IMR-90 (cell line): ENCODE measurements around the gene NOL9. TPM values are rescaled to one million over a fixed set of nuclear protein-coding genes. Genes with fewer than 3 reads are reported as not detected.

Experiments used
- ATAC-seq: fragments of 200-7000 bp; cut with Tn5 transposase; 2 replicates; pipeline ENCODE4 v1.9.1; 2020; ENCODE audit warnings: low read depth, mild to moderate bottlenecking, moderate library complexity
- BruUV-seq: library from RNA; stranded (reverse); fragments of 400-500 nt; replicated peaks from 2 replicates; lab custom pipeline; 2021; lab: Mats Ljungman, UMichigan
- CTCF ChIA-PET: fragments of 300-600 bp; formaldehyde crosslinking; extraction: SDS; loops from one replicate; lab custom pipeline; 2021; ENCODE audit warnings: antibody characterized with exemption; lab: Yijun Ruan, JAX
- POLR2A ChIA-PET: fragments of 300-600 bp; sonication (Branson Sonifier 250); formaldehyde crosslinking; loops from one replicate; lab custom pipeline; 2022; ENCODE audit warnings: antibody characterized with exemption; ENCODE audit not compliant: unreplicated experiment; lab: Charles Lee
- DNase-seq: peaks from one replicate; pipeline ENCODE4 v3.0.0; 2013
- H2AFZ ChIP-seq: replicated peaks from 2 replicates; pipeline ENCODE3; 2013; ENCODE audit warnings: low read length, mild to moderate bottlenecking; ENCODE audit not compliant: poor library complexity
- H2AK5ac ChIP-seq: 2 replicates; pipeline ENCODE4 v1.6.1; 2013; ENCODE audit warnings: low read depth, low read length, inconsistent platforms
- H2AK9ac ChIP-seq: replicated peaks from 2 replicates; pipeline ENCODE3; 2013; ENCODE audit warnings: mild to moderate bottlenecking, low read depth, low read length, moderate library complexity; ENCODE audit not compliant: poor library complexity
- H2BK120ac ChIP-seq: 2 replicates; pipeline ENCODE4 v1.6.1; 2013; ENCODE audit warnings: low read depth, low read length, inconsistent platforms
- H2BK15ac ChIP-seq: 3 replicates; pipeline ENCODE4 v1.6.1; 2013; ENCODE audit warnings: low read depth, low read length, inconsistent platforms
- H2BK20ac ChIP-seq: 2 replicates; pipeline ENCODE4 v1.6.1; 2013; ENCODE audit warnings: low read depth, mild to moderate bottlenecking, inconsistent platforms, low read length, moderate library complexity
- H2BK5ac ChIP-seq: 2 replicates; pipeline ENCODE4 v1.6.1; 2013; ENCODE audit warnings: mild to moderate bottlenecking, low read depth, low read length, inconsistent platforms; ENCODE audit not compliant: poor library complexity, severe bottlenecking
- H3K14ac ChIP-seq: replicated peaks from 2 replicates; pipeline ENCODE4 v1.6.1; 2013; ENCODE audit warnings: low read depth, low read length, inconsistent platforms
- H3K18ac ChIP-seq: 2 replicates; pipeline ENCODE4 v1.6.1; 2013; ENCODE audit warnings: low read depth, low read length, control low read depth
- H3K23ac ChIP-seq: 2 replicates; pipeline ENCODE4 v1.6.1; 2013; ENCODE audit warnings: low read depth, low read length, inconsistent platforms
- H3K27ac ChIP-seq: 2 replicates; pipeline ENCODE4 v1.5.1; 2013; ENCODE audit warnings: mild to moderate bottlenecking, control low read depth, low read length; ENCODE audit not compliant: insufficient read depth
- H3K27me3 ChIP-seq: 2 replicates; pipeline ENCODE4 v1.6.1; 2013; ENCODE audit warnings: low read length; ENCODE audit not compliant: control insufficient read depth, insufficient read depth
- H3K36me3 ChIP-seq: 2 replicates; pipeline ENCODE4 v1.6.1; 2013; ENCODE audit warnings: low read length, mixed read lengths; ENCODE audit not compliant: control insufficient read depth, insufficient read depth
- H3K4ac ChIP-seq: 2 replicates; pipeline ENCODE4 v1.6.1; 2013; ENCODE audit warnings: low read depth, low read length, inconsistent platforms
- H3K4me1 ChIP-seq: 2 replicates; pipeline ENCODE4 v1.6.1; 2013; ENCODE audit warnings: low read length, mixed read lengths; ENCODE audit not compliant: control insufficient read depth, insufficient read depth
- H3K4me2 ChIP-seq: 2 replicates; pipeline ENCODE4 v1.6.1; 2013; ENCODE audit warnings: low read depth, mild to moderate bottlenecking, control low read depth, low read length, moderate library complexity
- H3K4me3 ChIP-seq: 2 replicates; pipeline ENCODE4 v1.5.1; 2013; ENCODE audit warnings: low read depth, mild to moderate bottlenecking, control low read depth, low read length, moderate library complexity; ENCODE audit not compliant: insufficient read depth
- H3K56ac ChIP-seq: 2 replicates; pipeline ENCODE4 v1.6.1; 2013; ENCODE audit warnings: low read length, inconsistent platforms; ENCODE audit not compliant: insufficient read depth; ENCODE audit errors: extremely low read depth
- H3K79me1 ChIP-seq, 2 experiments: 2 replicates each; pipeline ENCODE4 v1.6.1; 2013; ENCODE audit warnings: low read length in 2 of 2, inconsistent platforms in 1 of 2, low read depth in 1 of 2
- H3K9ac ChIP-seq: 2 replicates; pipeline ENCODE4 v1.6.1; 2013; ENCODE audit warnings: low read depth, low read length, control low read depth
- H3K9me1 ChIP-seq: 2 replicates; pipeline ENCODE4 v1.6.1; 2013; ENCODE audit warnings: low read length, inconsistent platforms; ENCODE audit not compliant: insufficient read depth
- H3K9me3 ChIP-seq: 2 replicates; pipeline ENCODE4 v1.6.1; 2013; ENCODE audit warnings: low read length; ENCODE audit not compliant: control insufficient read depth, insufficient read depth
- H4K20me1 ChIP-seq: 2 replicates; pipeline ENCODE4 v1.6.1; 2013; ENCODE audit warnings: low read length, inconsistent platforms; ENCODE audit not compliant: insufficient read depth
- H4K5ac ChIP-seq: 2 replicates; pipeline ENCODE4 v1.6.1; 2013; ENCODE audit warnings: mild to moderate bottlenecking, low read depth, low read length, control low read depth
- H4K8ac ChIP-seq, 2 experiments: 2 replicates each; pipeline ENCODE4 v1.6.1; 2013; ENCODE audit warnings: low read depth in 2 of 2, low read length in 2 of 2, control low read depth in 1 of 2, inconsistent platforms in 1 of 2
- H4K91ac ChIP-seq: 2 replicates; pipeline ENCODE4 v1.6.1; 2013; ENCODE audit warnings: low read depth, low read length, inconsistent platforms; ENCODE audit not compliant: insufficient read depth
- BHLHE40 ChIP-seq: fragments of 150-350 bp; IDR thresholded peaks from 2 replicates; pipeline ENCODE4 v1.6.1; 2016; ENCODE audit warnings: mild to moderate bottlenecking, low read depth, low read length
- CEBPB ChIP-seq: IDR thresholded peaks from 2 replicates; pipeline ENCODE4 v1.6.1; 2012; ENCODE audit warnings: low read depth, low read length, improper control_type of control experiment
- MAFK ChIP-seq: IDR thresholded peaks from 2 replicates; pipeline ENCODE4 v1.6.1; 2012; ENCODE audit warnings: low read depth, low read length, improper control_type of control experiment
- MAZ ChIP-seq: IDR thresholded peaks from 2 replicates; pipeline ENCODE4 v1.6.1; 2012; ENCODE audit warnings: low read depth, mild to moderate bottlenecking, low read length, improper control_type of control experiment, moderate library complexity, borderline replicate concordance
- MXI1 ChIP-seq: IDR thresholded peaks from 2 replicates; pipeline ENCODE4 v1.6.1; 2012; ENCODE audit warnings: low read depth, mild to moderate bottlenecking, low read length, moderate library complexity, borderline replicate concordance
- NFE2L2 ChIP-seq: fragments of 150-350 bp; IDR thresholded peaks from 2 replicates; pipeline ENCODE4 v1.6.1; 2016; ENCODE audit warnings: low read depth, mild to moderate bottlenecking, low read length
- RFX5 ChIP-seq: IDR thresholded peaks from 2 replicates; pipeline ENCODE4 v1.8.0; 2012; ENCODE audit warnings: low read depth, mild to moderate bottlenecking, low read length, moderate library complexity
- WGBS, 2 experiments: methylation state at CpG; one replicate each; pipeline versions ENCODE4 v1.1.5 to v1.1.7; 2013; ENCODE audit warnings: missing lambda C conversion rate in 2 of 2; ENCODE audit not compliant: insufficient read length in 1 of 2; ENCODE audit errors: extremely low coverage in 2 of 2; 5-methylcytosine and 5-hydroxymethylcytosine counted together
- dilution Hi-C: fragments of 300-500 bp; cut with HindIII; formaldehyde crosslinking; loops from one replicate; pipeline ENCODE4 v1.14.3; 2018; ENCODE audit warnings: low sequenced_read_pairs; ENCODE audit not compliant: unreplicated experiment
- in situ Hi-C: fragments of 300-500 bp; cut with MboI; formaldehyde crosslinking; loops from 3 replicates; pipeline ENCODE4 v1.14.3; 2019; ENCODE audit warnings: low sequenced_read_pairs, inconsistent platforms, mixed read lengths
- intact Hi-C: fragments of 100-400 bp; cut with micrococcal nuclease; formaldehyde crosslinking; loops from 2 replicates; pipeline ENCODE4 v1.10.0; 2022
- polyA plus RNA-seq, 3 experiments: library from polyadenylated mRNA; depleted of rRNA; stranded (reverse); fragments of >200 nt; gene quantifications; 2 replicates each; pipeline ENCODE4 v1.2.3, GENCODE V29; 2012; ENCODE audit warnings: low replicate concordance in 1 of 3
- total RNA-seq: library from RNA; depleted of rRNA; stranded (reverse); fragments of >200 nt; gene quantifications from 2 replicates; pipeline ENCODE4 v1.2.3, GENCODE V29; 2012
- TF ChIP-seq, protein P1 (sequence below): fragments of 150-350 bp; IDR thresholded peaks from 2 replicates; pipeline ENCODE4 v1.6.1; 2016; ENCODE audit warnings: low read depth, mild to moderate bottlenecking, low read length, moderate library complexity, borderline replicate concordance
- TF ChIP-seq, protein P2 (sequence below): fragments of 150-350 bp; IDR thresholded peaks from 2 replicates; pipeline ENCODE4 v1.6.1; 2017; ENCODE audit warnings: mild to moderate bottlenecking, antibody characterized with exemption, low read length, low read depth

Gene NOL9
- total and polyA plus RNA-seq, 2 of the 4 experiments (the other 2 are of a cell fraction): 13.0 to 19.2 TPM

- Histone ChIP-seq H2BK15ac (no peak overlapping the region), H3K4ac (no peak overlapping the region), H3K9me1 (no peaks in the 10 kb centered on the region), H3K36me3 (no peaks in the 10 kb centered on the region), H3K27me3 (peaks cover 11% of the 10 kb centered on the region), H3K14ac (no peak overlapping the region), H3K4me3 (no peak overlapping the region), H3K9me3 (no peaks in the 10 kb centered on the region), H2BK20ac (no peak overlapping the region), H2BK120ac (no peak overlapping the region), H3K56ac (no peak overlapping the region), H3K18ac (no peak overlapping the region), H4K91ac (no peak overlapping the region), H3K4me2 (no peak overlapping the region), H4K5ac (no peak overlapping the region), H3K4me1 (no peaks in the 10 kb centered on the region; the same call in 1 of the 2 replicates), H3K23ac (no peak overlapping the region), H2AK5ac (no peak overlapping the region), H2BK5ac (no peak overlapping the region), H3K27ac (no peak overlapping the region), H4K8ac (no peak overlapping the region), H4K20me1 (no peaks in the 10 kb centered on the region), H2AFZ (no peak overlapping the region), H3K79me1 (no peaks in the 10 kb centered on the region), H2AK9ac (no peak overlapping the region), H3K9ac (no peak overlapping the region)
- BruUV-seq: no TSS peak
- 75% methylated on average over 8 of the region's 20 CpGs; no CpG with 5 or more reads in 1 of the 2 experiments for WGBS, 2 experiments
- TF ChIP-seq MAZ (no peak), MAFK (no peak), NFE2L2 (no peak), BHLHE40 (no peak), RFX5 (no peak), CEBPB (no peak), MXI1 (no peak)
- TF ChIP-seq, protein P1, sequence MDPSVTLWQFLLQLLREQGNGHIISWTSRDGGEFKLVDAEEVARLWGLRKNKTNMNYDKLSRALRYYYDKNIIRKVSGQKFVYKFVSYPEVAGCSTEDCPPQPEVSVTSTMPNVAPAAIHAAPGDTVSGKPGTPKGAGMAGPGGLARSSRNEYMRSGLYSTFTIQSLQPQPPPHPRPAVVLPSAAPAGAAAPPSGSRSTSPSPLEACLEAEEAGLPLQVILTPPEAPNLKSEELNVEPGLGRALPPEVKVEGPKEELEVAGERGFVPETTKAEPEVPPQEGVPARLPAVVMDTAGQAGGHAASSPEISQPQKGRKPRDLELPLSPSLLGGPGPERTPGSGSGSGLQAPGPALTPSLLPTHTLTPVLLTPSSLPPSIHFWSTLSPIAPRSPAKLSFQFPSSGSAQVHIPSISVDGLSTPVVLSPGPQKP: no peak
- TF ChIP-seq, protein P2, sequence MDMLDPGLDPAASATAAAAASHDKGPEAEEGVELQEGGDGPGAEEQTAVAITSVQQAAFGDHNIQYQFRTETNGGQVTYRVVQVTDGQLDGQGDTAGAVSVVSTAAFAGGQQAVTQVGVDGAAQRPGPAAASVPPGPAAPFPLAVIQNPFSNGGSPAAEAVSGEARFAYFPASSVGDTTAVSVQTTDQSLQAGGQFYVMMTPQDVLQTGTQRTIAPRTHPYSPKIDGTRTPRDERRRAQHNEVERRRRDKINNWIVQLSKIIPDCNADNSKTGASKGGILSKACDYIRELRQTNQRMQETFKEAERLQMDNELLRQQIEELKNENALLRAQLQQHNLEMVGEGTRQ: no peak
- no peak for ATAC-seq
- intact Hi-C loops: no loop called here
- in situ Hi-C loops: no loop called here
- no peak for DNase-seq
- POLR2A ChIA-PET: no interaction called here
- CTCF ChIA-PET: no interaction called here
- dilution Hi-C loops: no loop called here
These were observed 50.3 kb downstream of the NOL9 start for GRCh38 chr1:6503884-6504602.
